ENCODE results near the gene PLPP1.

The PLPP1 gene

GRCh38 chr5:55569513-55569865 is 34.7 kb upstream of the PLPP1 start:
- no peaks in the 10 kb centered on the region for H3K79me2 ChIP-seq (ENCODE audit: low read length)
- no peak overlapping the region for H3K4me3 ChIP-seq (ENCODE audit: low read length)
- H3K9me3 ChIP-seq (ENCODE audit: insufficient read depth, low read length), result no peaks in the 10 kb centered on the region
- H3K9ac ChIP-seq (ENCODE audit: low read length), result no peak overlapping the region
- no peak overlapping the region for H3K27ac ChIP-seq (ENCODE audit: low read length)
- H3K27me3 ChIP-seq (ENCODE audit: low read depth, low read length), result no peaks in the 10 kb centered on the region
- H3K4me2 ChIP-seq (ENCODE audit: low read length), result no peak overlapping the region
- H4K20me1 ChIP-seq (ENCODE audit: insufficient read depth, low read length), result no peaks in the 10 kb centered on the region
- peaks cover 13% of the 10 kb centered on the region for H3K4me1 ChIP-seq (ENCODE audit: low read length)
- H3K36me3 ChIP-seq (replicated peaks; ENCODE audit: low read depth, low read length), result no peaks in the 10 kb centered on the region
- no peak for TF ChIP-seq EZH2phosphoT487 (IDR thresholded peaks at IDR 0.05; ENCODE audit: low read depth)
- no peak for TF ChIP-seq CTCF (IDR thresholded peaks at IDR 0.05; ENCODE audit: low read depth, low read length)
- no peak overlapping the region for H2AFZ ChIP-seq (ENCODE audit: low read depth, low read length)

GRCh38 chr5:55568654-55569512 is 34.1 kb upstream of the PLPP1 start:
- Histone ChIP-seq H3K4me2 (ENCODE audit: low read length) (no peak overlapping the region), H4K20me1 (ENCODE audit: insufficient read depth, low read length) (no peaks in the 10 kb centered on the region), H3K9ac (ENCODE audit: low read length) (no peak overlapping the region), H2AFZ (ENCODE audit: low read depth, low read length) (no peak overlapping the region), H3K4me1 (ENCODE audit: low read length) (peaks cover 13% of the 10 kb centered on the region), H3K36me3 (replicated peaks; ENCODE audit: low read depth, low read length) (no peaks in the 10 kb centered on the region), H3K4me3 (ENCODE audit: low read length) (no peak overlapping the region), H3K9me3 (ENCODE audit: insufficient read depth, low read length) (no peaks in the 10 kb centered on the region), H3K27me3 (ENCODE audit: low read depth, low read length) (no peaks in the 10 kb centered on the region), H3K27ac (ENCODE audit: low read length) (no peak overlapping the region), H3K79me2 (ENCODE audit: low read length) (no peaks in the 10 kb centered on the region)
- TF ChIP-seq EZH2phosphoT487 (IDR thresholded peaks at IDR 0.05; ENCODE audit: low read depth) (no peak), CTCF (IDR thresholded peaks at IDR 0.05; ENCODE audit: low read depth, low read length) (no peak)

- no peaks in the 10 kb centered on the region for H3K9me3 ChIP-seq (ENCODE audit: insufficient read depth, low read length)
- no peak overlapping the region for H3K4me3 ChIP-seq (ENCODE audit: low read length)
- H3K9ac ChIP-seq (ENCODE audit: low read length), result no peak overlapping the region
- H3K27me3 ChIP-seq (ENCODE audit: low read depth, low read length), result no peaks in the 10 kb centered on the region
- no peak for TF ChIP-seq CTCF (IDR thresholded peaks at IDR 0.05; ENCODE audit: low read depth, low read length)
- no peak for TF ChIP-seq EZH2phosphoT487 (IDR thresholded peaks at IDR 0.05; ENCODE audit: low read depth)
- no peak overlapping the region for H2AFZ ChIP-seq (ENCODE audit: low read depth, low read length)
- no peaks in the 10 kb centered on the region for H3K4me1 ChIP-seq (ENCODE audit: low read length)
- no peak overlapping the region for H3K4me2 ChIP-seq (ENCODE audit: low read length)
- no peaks in the 10 kb centered on the region for H4K20me1 ChIP-seq (ENCODE audit: insufficient read depth, low read length)
- no peaks in the 10 kb centered on the region for H3K36me3 ChIP-seq (replicated peaks; ENCODE audit: low read depth, low read length)
- H3K79me2 ChIP-seq (ENCODE audit: low read length), result no peaks in the 10 kb centered on the region
- no peak overlapping the region for H3K27ac ChIP-seq (ENCODE audit: low read length)
Observed at GRCh38 chr5:55564721-55565120, 30.0 kb upstream of the PLPP1 start.

- Histone ChIP-seq H3K4me1 (ENCODE audit: low read length) (no peaks in the 10 kb centered on the region), H3K9me3 (ENCODE audit: insufficient read depth, low read length) (no peaks in the 10 kb centered on the region), H2AFZ (ENCODE audit: low read depth, low read length) (no peak overlapping the region), H3K27me3 (ENCODE audit: low read depth, low read length) (no peaks in the 10 kb centered on the region), H3K9ac (ENCODE audit: low read length) (no peak overlapping the region), H4K20me1 (ENCODE audit: insufficient read depth, low read length) (no peaks in the 10 kb centered on the region), H3K27ac (ENCODE audit: low read length) (no peak overlapping the region), H3K79me2 (ENCODE audit: low read length) (no peaks in the 10 kb centered on the region), H3K4me3 (ENCODE audit: low read length) (no peak overlapping the region), H3K4me2 (ENCODE audit: low read length) (no peak overlapping the region), H3K36me3 (replicated peaks; ENCODE audit: low read depth, low read length) (no peaks in the 10 kb centered on the region)
- no peak for TF ChIP-seq CTCF (IDR thresholded peaks at IDR 0.05; ENCODE audit: low read depth, low read length)
- no peak for TF ChIP-seq EZH2phosphoT487 (IDR thresholded peaks at IDR 0.05; ENCODE audit: low read depth)
Observed at GRCh38 chr5:55558484-55558883, 23.7 kb upstream of the PLPP1 start.

Measured in OCI-LY3 (cell line).